B cell (primary cell): Measurements from ENCODE around the gene SLC25A4. TPM values are rescaled to one million over a fixed set of nuclear protein-coding genes. Genes with fewer than 3 reads are reported as not detected.

ENCODE experiments used
- ATAC-seq: fragments of 200-7000 bp; cut with Tn5 transposase; one replicate; pipeline ENCODE4 v1.10.0; 2021; ENCODE audit warnings: low read depth, mild to moderate bottlenecking, moderate number of reproducible peaks, moderate library complexity
- CTCF ChIA-PET: fragments of 350-600 bp; sonication (Branson Sonifier 250); formaldehyde crosslinking; loops from one replicate; lab custom pipeline; 2021; ENCODE audit warnings: antibody characterized with exemption, inconsistent platforms; lab: Charles Lee
- POLR2A ChIA-PET: fragments of 350-600 bp; sonication (Branson Sonifier 250); formaldehyde crosslinking; loops from one replicate; lab custom pipeline; 2021; ENCODE audit warnings: antibody characterized with exemption; lab: Charles Lee
- DNase-seq: peaks from one replicate; pipeline ENCODE4 v3.0.0; 2013
- H2AFZ ChIP-seq: 2 replicates; pipeline ENCODE4 v1.6.1; 2012; ENCODE audit warnings: mild to moderate bottlenecking, low read depth, low read length; ENCODE audit not compliant: insufficient read depth, poor library complexity, severe bottlenecking
- H3K27ac ChIP-seq, 2 donors: 1 replicate in 1 of 2; 2 replicates in 1 of 2; pipeline ENCODE4 v1.5.1; 2012 to 2013; ENCODE audit warnings: low read length in 2 of 2, mild to moderate bottlenecking in 2 of 2, moderate library complexity in 1 of 2
- H3K27me3 ChIP-seq, 4 experiments: fragments of 200-600 bp in 1 of 4; sonication (generic) in 1 of 4; replicated peaks in 1 of 4; 1 replicate in 2 of 4; 2 replicates in 2 of 4; pipeline versions ENCODE4 v1.6.1 to v1.7.0; 2013 to 2016; ENCODE audit warnings: low read length in 3 of 4, mild to moderate bottlenecking in 2 of 4, mixed read lengths in 1 of 4, moderate library complexity in 1 of 4; ENCODE audit not compliant: insufficient read depth in 4 of 4, control insufficient read depth in 3 of 4; ENCODE audit errors: control extremely low read depth in 1 of 4
- H3K36me3 ChIP-seq, 2 experiments: replicated peaks in 1 of 2; 1 replicate in 1 of 2; 2 replicates in 1 of 2; pipeline versions ENCODE4 v1.6.1 to v1.7.1; 2013; ENCODE audit warnings: low read length in 1 of 2; ENCODE audit not compliant: insufficient read depth in 2 of 2, control insufficient read depth in 1 of 2; ENCODE audit errors: control extremely low read depth in 1 of 2, extremely low read depth in 1 of 2
- H3K4me1 ChIP-seq, 2 donors: fragments of 200-600 bp in 1 of 2; sonication (generic) in 1 of 2; 1 replicate in 1 of 2; 2 replicates in 1 of 2; pipeline versions ENCODE4 v1.5.1 to v1.6.1; 2013 to 2017; ENCODE audit warnings: low read length in 2 of 2; ENCODE audit not compliant: control insufficient read depth in 2 of 2, insufficient read depth in 2 of 2
- H3K4me2 ChIP-seq: replicated peaks from 2 replicates; pipeline ENCODE3; 2012; ENCODE audit warnings: mild to moderate bottlenecking, low read depth, low read length; ENCODE audit not compliant: poor library complexity, severe bottlenecking
- H3K4me3 ChIP-seq, 5 experiments: fragments of 200-600 bp in 1 of 5; sonication (generic) in 1 of 5; 1 replicate in 3 of 5; 2 replicates in 2 of 5; pipeline versions ENCODE4 v1.5.1 to v1.7.0; 2011 to 2016; ENCODE audit warnings: low read length in 4 of 5, mild to moderate bottlenecking in 4 of 5, low read depth in 2 of 5, control low read depth in 1 of 5, moderate library complexity in 1 of 5; ENCODE audit not compliant: insufficient read depth in 1 of 5; ENCODE audit errors: control extremely low read depth in 1 of 5, extremely low read depth in 1 of 5
- H3K79me2 ChIP-seq: fragments of 200-600 bp; sonication (generic); one replicate; pipeline ENCODE4 v1.6.0; 2016; ENCODE audit warnings: low read length; ENCODE audit not compliant: control insufficient read depth, insufficient read depth
- H3K9ac ChIP-seq: fragments of 200-600 bp; sonication (generic); 2 replicates; pipeline ENCODE4 v1.6.1; 2017; ENCODE audit warnings: mild to moderate bottlenecking, low read length, moderate library complexity
- H3K9me3 ChIP-seq, 3 donors: one replicate each; pipeline versions ENCODE4 v1.6.1 to v1.7.1; 2013; ENCODE audit warnings: low read length in 2 of 3; ENCODE audit not compliant: control insufficient read depth in 2 of 3, insufficient read depth in 1 of 3; ENCODE audit errors: control extremely low read depth in 1 of 3
- H4K20me1 ChIP-seq: 2 replicates; pipeline ENCODE4 v1.6.0; 2012; ENCODE audit warnings: mild to moderate bottlenecking, low read length; ENCODE audit not compliant: insufficient read depth, control insufficient read depth, poor library complexity, severe bottlenecking
- H3K27ac Mint-ChIP-seq: one replicate; pipeline ENCODE4 v1.8.0; 2021; ENCODE audit warnings: mixed read lengths
- H3K27me3 Mint-ChIP-seq: one replicate; pipeline ENCODE4 v1.8.0; 2021; ENCODE audit warnings: mixed read lengths
- H3K4me1 Mint-ChIP-seq: one replicate; pipeline ENCODE4 v1.8.0; 2021; ENCODE audit warnings: mixed read lengths
- H3K4me3 Mint-ChIP-seq: one replicate; pipeline ENCODE4 v1.8.0; 2021; ENCODE audit warnings: mixed read lengths
- H3K9me3 Mint-ChIP-seq: one replicate; pipeline ENCODE4 v1.8.0; 2022; ENCODE audit warnings: mixed read lengths; ENCODE audit not compliant: insufficient read depth
- EZH2 ChIP-seq: IDR thresholded peaks from 2 replicates; pipeline ENCODE4 v1.6.1; 2012; ENCODE audit warnings: borderline replicate concordance, low read depth, mild to moderate bottlenecking, moderate library complexity, low read length; ENCODE audit not compliant: insufficient read depth, poor library complexity, severe bottlenecking
- WGBS: methylation state at CpG from one replicate; pipeline ENCODE4 v1.1.5; 2013; ENCODE audit warnings: missing lambda C conversion rate; ENCODE audit not compliant: insufficient coverage; 5-methylcytosine and 5-hydroxymethylcytosine counted together
- intact Hi-C: fragments of 100-400 bp; cut with micrococcal nuclease; formaldehyde crosslinking; loops from one replicate; pipeline ENCODE4 v1.10.0; 2022
- polyA plus RNA-seq: library from polyadenylated mRNA; depleted of rRNA; stranded (reverse); fragments of >200 nt; gene quantifications from 2 replicates; pipeline ENCODE4 v1.2.3, GENCODE V29; 2012
- total RNA-seq, 2 donors: library from RNA; stranded (reverse); fragments of 120-200 nt in 1 of 2; gene quantifications; 1 replicate in 1 of 2; 2 replicates in 1 of 2; pipeline versions ENCODE4 v1.2.3 to v1.2.4, GENCODE V29; 2013 to 2022
- TF ChIP-seq, protein P1 (sequence below): fragments of 200-600 bp; IDR thresholded peaks from one replicate; pipeline ENCODE4 v1.8.0; 2022; ENCODE audit warnings: antibody characterized with exemption, mild to moderate bottlenecking

The SLC25A4 gene
- total and polyA plus RNA-seq, 2 donors (not counting 1 experiment from before 2014, with no cell fraction given): 7.3 to 11.7 TPM

DNA sequence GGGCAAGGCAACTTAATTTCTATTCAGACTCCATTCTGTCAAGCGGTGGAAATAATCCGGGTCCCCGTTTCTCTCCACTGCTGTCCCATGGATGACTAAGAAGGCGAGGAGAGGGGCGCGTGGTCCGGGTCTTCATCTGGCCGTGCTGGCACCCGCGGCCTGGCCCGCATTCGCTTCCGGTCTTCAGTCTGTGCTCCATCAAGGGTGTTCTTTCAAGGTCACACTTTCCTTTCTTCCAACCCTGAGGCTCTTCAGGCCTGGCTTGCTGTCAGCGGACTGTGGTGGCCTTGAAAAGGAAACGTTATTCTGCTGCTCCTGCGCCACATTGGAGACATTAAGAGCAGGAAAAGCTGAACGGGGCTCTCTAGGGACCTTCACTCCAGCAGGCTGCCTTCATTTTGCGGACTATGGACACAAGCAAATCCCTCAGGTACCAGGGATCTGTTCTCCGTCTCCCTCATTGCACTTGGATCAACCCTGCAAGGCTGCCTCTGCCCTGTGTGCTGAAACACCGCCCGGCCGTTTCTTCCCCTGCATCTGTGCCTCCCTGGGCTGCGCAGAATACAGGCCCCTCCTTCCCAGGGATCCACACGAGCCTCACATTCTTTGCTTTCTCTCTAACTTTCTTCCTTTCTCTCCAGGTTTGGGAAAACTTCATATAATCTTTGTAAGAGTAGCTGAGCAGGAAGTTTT is 5.7 kb upstream of the SLC25A4 start:
- CTCF ChIA-PET: interaction anchor here (0.8 to 4.2 kb wide), 3 partner anchors 41 to 392 kb away, joined by 3 to 34 read pairs (median 3); no protein-coding TSS in a partner anchor
- Histone ChIP-seq H3K4me2 (no peak overlapping the region), H3K27ac (no peak overlapping the region), H3K9ac (no peak overlapping the region), H3K36me3 (no peaks in the 10 kb centered on the region), H4K20me1 (no peaks in the 10 kb centered on the region), H3K79me2 (no peaks in the 10 kb centered on the region), H3K4me1 (peaks cover 1 to 2% of the 10 kb centered on the region in 2 donors), H3K27me3 (peaks cover 0 to 4% (median 0%) of the 10 kb centered on the region in 4 experiments), H3K4me3 (no peak overlapping the region), H2AFZ (no peak overlapping the region), H3K9me3 (no peaks in the 10 kb centered on the region)
- Mint-ChIP-seq H3K27me3 (peaks cover 15% of the 10 kb centered on the region), H3K9me3 (no peaks in the 10 kb centered on the region), H3K4me3 (no peak overlapping the region), H3K27ac (no peak overlapping the region), H3K4me1 (peaks cover 2% of the 10 kb centered on the region)
- 95% methylated on average over 23 of the region's 24 CpGs for WGBS
- DNase-seq (no peak), ATAC-seq (no peak)
- intact Hi-C loops: loop anchor here (10.0 kb wide), 1 partner anchor 1293 kb away; no protein-coding TSS in a partner anchor
- TF ChIP-seq, protein P1, sequence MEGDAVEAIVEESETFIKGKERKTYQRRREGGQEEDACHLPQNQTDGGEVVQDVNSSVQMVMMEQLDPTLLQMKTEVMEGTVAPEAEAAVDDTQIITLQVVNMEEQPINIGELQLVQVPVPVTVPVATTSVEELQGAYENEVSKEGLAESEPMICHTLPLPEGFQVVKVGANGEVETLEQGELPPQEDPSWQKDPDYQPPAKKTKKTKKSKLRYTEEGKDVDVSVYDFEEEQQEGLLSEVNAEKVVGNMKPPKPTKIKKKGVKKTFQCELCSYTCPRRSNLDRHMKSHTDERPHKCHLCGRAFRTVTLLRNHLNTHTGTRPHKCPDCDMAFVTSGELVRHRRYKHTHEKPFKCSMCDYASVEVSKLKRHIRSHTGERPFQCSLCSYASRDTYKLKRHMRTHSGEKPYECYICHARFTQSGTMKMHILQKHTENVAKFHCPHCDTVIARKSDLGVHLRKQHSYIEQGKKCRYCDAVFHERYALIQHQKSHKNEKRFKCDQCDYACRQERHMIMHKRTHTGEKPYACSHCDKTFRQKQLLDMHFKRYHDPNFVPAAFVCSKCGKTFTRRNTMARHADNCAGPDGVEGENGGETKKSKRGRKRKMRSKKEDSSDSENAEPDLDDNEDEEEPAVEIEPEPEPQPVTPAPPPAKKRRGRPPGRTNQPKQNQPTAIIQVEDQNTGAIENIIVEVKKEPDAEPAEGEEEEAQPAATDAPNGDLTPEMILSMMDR: no peak
- no peak for TF ChIP-seq EZH2
- POLR2A ChIA-PET: no interaction called here

DNA sequence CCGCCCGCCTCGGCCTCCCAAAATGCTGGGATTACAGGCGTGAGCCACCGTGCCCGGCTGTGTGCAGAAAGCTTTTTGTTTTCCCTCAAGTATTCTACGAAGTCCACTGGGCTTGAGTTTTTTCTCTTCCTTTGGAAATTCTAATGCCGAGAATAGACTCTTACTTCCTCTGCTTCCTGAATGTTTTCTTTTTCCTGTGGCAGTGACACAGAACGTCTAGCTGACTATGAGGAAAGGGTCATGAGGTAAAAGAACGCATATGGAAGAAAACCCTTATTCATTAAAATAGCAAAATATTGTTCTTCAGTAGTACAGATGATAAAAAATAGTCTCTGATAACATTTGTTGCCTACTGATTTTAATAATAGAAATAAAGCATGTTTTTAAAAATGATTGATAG is 4.9 kb upstream of the SLC25A4 start:
- no peak overlapping the region for H3K9ac ChIP-seq
- H4K20me1 ChIP-seq: no peaks in the 10 kb centered on the region
- no peak overlapping the region for H3K4me3 Mint-ChIP-seq
- WGBS: 77% methylated on average over 7 of the region's 10 CpGs
- peaks cover 4 to 6% of the 10 kb centered on the region in 2 donors for H3K4me1 ChIP-seq
- no peaks in the 10 kb centered on the region for H3K79me2 ChIP-seq
- H3K4me3 ChIP-seq: no peak overlapping the region
- no peak overlapping the region for H3K4me2 ChIP-seq
- no peak overlapping the region for H3K27ac ChIP-seq
- peaks cover 7% of the 10 kb centered on the region for H3K4me1 Mint-ChIP-seq
- no peaks in the 10 kb centered on the region for H3K9me3 Mint-ChIP-seq
- CTCF ChIA-PET: interaction anchor here (0.8 kb wide), 1 partner anchor 42 kb away, joined by 3 read pairs; no protein-coding TSS in a partner anchor
- intact Hi-C loops: loop anchor here (10.0 kb wide), 1 partner anchor 1293 kb away; no protein-coding TSS in a partner anchor
- DNase-seq (no peak), ATAC-seq (no peak)
- no peak overlapping the region for H3K27ac Mint-ChIP-seq
- H3K36me3 ChIP-seq: no peaks in the 10 kb centered on the region
- POLR2A ChIA-PET: no interaction called here
- no peak for TF ChIP-seq EZH2
- TF ChIP-seq, protein P1: no peak
- H3K27me3 ChIP-seq: peaks cover 0 to 4% (median 0%) of the 10 kb centered on the region in 4 experiments
- H3K9me3 ChIP-seq: no peaks in the 10 kb centered on the region
- peaks cover 15% of the 10 kb centered on the region for H3K27me3 Mint-ChIP-seq
- H2AFZ ChIP-seq: no peak overlapping the region
